ENCODE measurements around the gene PWWP2B.

DNA sequence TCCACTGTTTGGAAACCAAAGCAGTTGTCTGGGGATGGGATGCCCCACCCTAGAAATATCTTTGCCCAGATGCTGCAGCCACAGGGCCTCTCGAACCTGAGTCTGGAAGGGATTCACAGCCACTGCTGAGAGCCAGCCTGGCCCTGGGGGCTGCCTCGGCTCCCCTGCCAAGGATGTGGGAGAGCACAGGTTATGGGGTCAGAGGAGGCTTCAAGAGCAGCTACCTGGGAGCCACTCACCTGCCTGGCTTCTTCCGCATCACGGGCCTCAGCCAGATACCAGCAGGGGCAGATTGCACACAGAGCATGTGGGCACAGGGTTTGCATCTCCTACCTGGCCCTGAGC, 5.4 kb upstream of the PWWP2B start:
- TF ChIP-seq POLR2A (IDR thresholded peaks at IDR 0.05; ENCODE audit: low read length): no peak
- TF ChIP-seq CTCF (IDR thresholded peaks at IDR 0.05): no peak
- TF ChIP-seq PHF8 (IDR thresholded peaks at IDR 0.05; ENCODE audit: borderline replicate concordance, low read depth): no peak
- TF ChIP-seq SMC3 (IDR thresholded peaks at IDR 0.05): no peak
- TF ChIP-seq HDAC2 (IDR thresholded peaks at IDR 0.05): no peak
